ENCODE results near the gene NUDT4. TPM values are rescaled to one million over a fixed set of nuclear protein-coding genes. Genes with fewer than 3 reads are reported as not detected.
A peak's percentile ranks its signal among the peaks of the same experiment; 100 is the strongest.
"Not testable (repeated sequence)": the region's sequence is repeated elsewhere in the genome, so short reads cannot be mapped to it uniquely, and the experiment has no call there.

Gene NUDT4
- total and polyA plus RNA-seq, 4 experiments from 2014 or later, result 39.3 to 49.6 (median 43.5) TPM

GRCh38 chr12:93369505-93369904, 8.2 kb upstream of the NUDT4 start:
- Histone ChIP-seq H3K4me3 (ENCODE audit: low read length in 2 of 2) (no peak overlapping the region), H3K9me3 (ENCODE audit: control insufficient read depth in 1 of 2, low read length in 2 of 2) (no peaks in the 10 kb centered on the region), H3K4me1 (ENCODE audit: insufficient read depth, low read length) (no peaks in the 10 kb centered on the region), H3K27ac (ENCODE audit: low read depth, low read length) (no peak overlapping the region), H3K27me3 (ENCODE audit: insufficient read depth, low read length) (no peaks in the 10 kb centered on the region), H3K36me3 (ENCODE audit: insufficient read depth, low read length) (no peaks in the 10 kb centered on the region)
- Mint-ChIP-seq H3K27ac (no peak overlapping the region), H3K4me3 (no peak overlapping the region), H3K9me3 (no peaks in the 10 kb centered on the region), H3K4me1 (peaks cover 0 to 1% (median under 1%) of the 10 kb centered on the region in 4 donors), H3K36me3 (no peaks in the 10 kb centered on the region), H3K27me3 (peaks cover 0 to 2% of the 10 kb centered on the region in 2 donors)
- ChIA-PET POLR2A (ENCODE audit: partially characterized antibody) (no interaction called here), CTCF (ENCODE audit: partially characterized antibody) (no interaction called here)
- DNase-seq, result no peak
- intact Hi-C loops (cut with micrococcal nuclease), result no loop called here

- CTCF ChIA-PET (ENCODE audit: partially characterized antibody), result no interaction called here
- Histone ChIP-seq H3K4me3 (ENCODE audit: low read length in 2 of 2) (no peak overlapping the region), H3K27me3 (ENCODE audit: insufficient read depth, low read length) (no peaks in the 10 kb centered on the region), H3K9me3 (ENCODE audit: control insufficient read depth in 1 of 2, low read length in 2 of 2) (no peaks in the 10 kb centered on the region), H3K36me3 (ENCODE audit: insufficient read depth, low read length) (no peaks in the 10 kb centered on the region), H3K4me1 (ENCODE audit: insufficient read depth, low read length) (no peaks in the 10 kb centered on the region), H3K27ac (ENCODE audit: low read depth, low read length) (no peak overlapping the region)
- no peak overlapping the region for H3K4me3 Mint-ChIP-seq
- DNase-seq, result no peak
- no peaks in the 10 kb centered on the region for H3K4me1 Mint-ChIP-seq
- intact Hi-C loops (cut with micrococcal nuclease), result loop anchor here (10.0 kb wide), 1 partner anchor 1084 kb away; the partner anchor contains the start of gene CEP83
- H3K27ac Mint-ChIP-seq, result peak overlapping the region in 1 of 7 donors; percentile 23
- no peaks in the 10 kb centered on the region for H3K36me3 Mint-ChIP-seq
- H3K27me3 Mint-ChIP-seq, result peaks cover 0 to 2% of the 10 kb centered on the region in 2 donors
- no peaks in the 10 kb centered on the region for H3K9me3 Mint-ChIP-seq
- POLR2A ChIA-PET (ENCODE audit: partially characterized antibody), result no interaction called here
Measured at GRCh38 chr12:93370947-93371346, 6.8 kb upstream of the NUDT4 start.

GRCh38 chr12:93373961-93374656, 3.6 kb upstream of the NUDT4 start:
- Mint-ChIP-seq H3K9me3 (no peaks in the 10 kb centered on the region), H3K36me3 (peaks cover 0 to 8% of the 10 kb centered on the region in 2 donors), H3K4me3 (no peak overlapping the region), H3K27me3 (peaks cover 0 to 2% of the 10 kb centered on the region in 2 donors), H3K4me1 (peaks cover 2 to 13% (median 6%) of the 10 kb centered on the region in 4 donors), H3K27ac (no peak overlapping the region)
- intact Hi-C loops (cut with micrococcal nuclease), result loop anchor here (10.0 kb wide), 1 partner anchor 1081 kb away; the partner anchor contains the start of gene CEP83
- H3K9me3 ChIP-seq (ENCODE audit: control insufficient read depth in 1 of 2, low read length in 2 of 2), result no peaks in the 10 kb centered on the region
- H3K27me3 ChIP-seq (ENCODE audit: insufficient read depth, low read length), result no peaks in the 10 kb centered on the region
- DNase-seq, result no peak
- peaks cover under 1% of the 10 kb centered on the region for H3K4me1 ChIP-seq (ENCODE audit: insufficient read depth, low read length)
- CTCF ChIA-PET (ENCODE audit: partially characterized antibody), result interaction anchor here (0.8 to 1.1 kb wide), 4 partner anchors 23 to 727 kb away, joined by 3 to 4 read pairs (median 3); no protein-coding TSS in a partner anchor
- no peak overlapping the region for H3K27ac ChIP-seq (ENCODE audit: low read depth, low read length)
- POLR2A ChIA-PET (ENCODE audit: partially characterized antibody), result no interaction called here
- H3K36me3 ChIP-seq (ENCODE audit: insufficient read depth, low read length), result no peaks in the 10 kb centered on the region
- no peak overlapping the region for H3K4me3 ChIP-seq (ENCODE audit: low read length in 2 of 2)

- intact Hi-C loops (cut with micrococcal nuclease), result loop anchor here (5.0 to 10.0 kb wide), 2 partner anchors 279 to 1079 kb away; partner anchors contain the start of gene CEP83
- Mint-ChIP-seq H3K9me3 (no peaks in the 10 kb centered on the region), H3K27me3 (peaks cover 0 to 1% of the 10 kb centered on the region in 2 donors), H3K36me3 (peaks cover 0 to 8% of the 10 kb centered on the region in 2 donors), H3K4me1 (peaks cover 15 to 31% (median 21%) of the 10 kb centered on the region in 4 donors), H3K27ac (no peak overlapping the region), H3K4me3 (no peak overlapping the region)
- no peak for DNase-seq
- no peak overlapping the region for H3K4me3 ChIP-seq (ENCODE audit: low read length in 2 of 2)
- no peaks in the 10 kb centered on the region for H3K36me3 ChIP-seq (ENCODE audit: insufficient read depth, low read length)
- peaks cover 19% of the 10 kb centered on the region for H3K4me1 ChIP-seq (ENCODE audit: insufficient read depth, low read length)
- H3K27me3 ChIP-seq (ENCODE audit: insufficient read depth, low read length), result no peaks in the 10 kb centered on the region
- no peak overlapping the region for H3K27ac ChIP-seq (ENCODE audit: low read depth, low read length)
- H3K9me3 ChIP-seq (ENCODE audit: control insufficient read depth in 1 of 2, low read length in 2 of 2), result no peaks in the 10 kb centered on the region
- CTCF ChIA-PET (ENCODE audit: partially characterized antibody), result interaction anchor here (1.2 to 1.3 kb wide), 2 partner anchors 44 to 590 kb away, joined by 3 to 7 read pairs; no protein-coding TSS in a partner anchor
- POLR2A ChIA-PET (ENCODE audit: partially characterized antibody), result interaction anchor here (1.2 to 2.0 kb wide), 2 partner anchors 446 to 772 kb away, joined by 4 to 8 read pairs; partner anchors contain the start of gene EEA1
Measured at GRCh38 chr12:93375906-93376305, 1.8 kb upstream of the NUDT4 start.

- Histone ChIP-seq H3K27ac (ENCODE audit: low read depth, low read length) (no peak overlapping the region), H3K4me3 (ENCODE audit: low read length in 2 of 2) (no peak overlapping the region), H3K27me3 (ENCODE audit: insufficient read depth, low read length) (no peaks in the 10 kb centered on the region), H3K9me3 (ENCODE audit: control insufficient read depth in 1 of 2, low read length in 2 of 2) (no peaks in the 10 kb centered on the region), H3K4me1 (ENCODE audit: insufficient read depth, low read length) (peaks cover 26% of the 10 kb centered on the region), H3K36me3 (ENCODE audit: insufficient read depth, low read length) (no peaks in the 10 kb centered on the region)
- peaks cover 0 to 10% of the 10 kb centered on the region in 2 donors for H3K36me3 Mint-ChIP-seq
- DNase-seq, result no peak
- no peaks in the 10 kb centered on the region for H3K27me3 Mint-ChIP-seq
- peak overlapping the region in 2 of 7 donors; percentile 73 to 81 for H3K27ac Mint-ChIP-seq
- no peaks in the 10 kb centered on the region for H3K9me3 Mint-ChIP-seq
- POLR2A ChIA-PET (ENCODE audit: partially characterized antibody), result interaction anchor here (1.2 to 2.0 kb wide), 3 partner anchors 21 to 771 kb away, joined by 4 to 8 read pairs (median 4); partner anchors contain the start of gene EEA1
- CTCF ChIA-PET (ENCODE audit: partially characterized antibody), result interaction anchor here (0.7 to 1.3 kb wide), 4 partner anchors 12 to 591 kb away, joined by 3 to 7 read pairs (median 4); no protein-coding TSS in a partner anchor
- peak overlapping the region; percentile 43 to 90 (median 87) for H3K4me3 Mint-ChIP-seq
- H3K4me1 Mint-ChIP-seq, result peaks cover 21 to 38% (median 29%) of the 10 kb centered on the region in 4 donors
- intact Hi-C loops (cut with micrococcal nuclease), result loop anchor here (1.0 to 10.0 kb wide), 6 partner anchors 66 to 1078 kb away; partner anchors contain the start of genes CEP83, CRADD and EEA1
Measured at GRCh38 chr12:93376436-93377251, 1.1 kb upstream of the NUDT4 start.

GRCh38 chr12:93378196-93378997, 672 bp downstream of the NUDT4 start:
- not testable (repeated sequence) for H3K9me3 Mint-ChIP-seq; H3K27me3 ChIP-seq (ENCODE audit: insufficient read depth, low read length); H3K36me3 Mint-ChIP-seq; H3K27me3 Mint-ChIP-seq; H3K36me3 ChIP-seq (ENCODE audit: insufficient read depth, low read length); H3K9me3 ChIP-seq (ENCODE audit: control insufficient read depth in 1 of 2, low read length in 2 of 2)
- H3K4me1 ChIP-seq (ENCODE audit: insufficient read depth, low read length), result peaks cover 42% of the 10 kb centered on the region
- peak; percentile 63 to 73 (median 69) for DNase-seq
- CTCF ChIA-PET (ENCODE audit: partially characterized antibody), result interaction anchor here (0.7 to 1.4 kb wide), 2 partner anchors 19 to 41 kb away, joined by 4 read pairs; no protein-coding TSS in a partner anchor
- H3K4me3 ChIP-seq (ENCODE audit: low read length in 2 of 2), result peak overlapping the region; percentile 71 to 88
- POLR2A ChIA-PET (ENCODE audit: partially characterized antibody), result interaction anchor here (1.3 to 2.4 kb wide), 2 partner anchors 64 to 449 kb away, joined by 6 to 11 read pairs; partner anchors contain the start of genes EEA1 and UBE2N
- peak overlapping the region; percentile 96 to 100 (median 99) for H3K27ac Mint-ChIP-seq
- H3K27ac ChIP-seq (ENCODE audit: low read depth, low read length), result peak overlapping the region; percentile 84
- H3K4me3 Mint-ChIP-seq, result peak overlapping the region; percentile 98 to 100 (median 99)
- intact Hi-C loops (cut with micrococcal nuclease), result loop anchor here (2.0 to 10.0 kb wide), 3 partner anchors 18 to 1076 kb away; partner anchors contain the start of gene CEP83
- peaks cover 28 to 56% (median 41%) of the 10 kb centered on the region in 4 donors for H3K4me1 Mint-ChIP-seq

Measured in CD4-positive, alpha-beta memory T cell (primary cell).